DOHH2 (cell line): Measurements from ENCODE around the gene DIDO1.

Experiments used
- H3F3A ChIP-seq: fragments of 200-600 bp; sonication (generic), shearing (Covaris generic); 2 replicates; pipeline ENCODE4 v1.6.0; 2016; ENCODE audit warnings: antibody characterized with exemption, mild to moderate bottlenecking; ENCODE audit not compliant: control insufficient read depth, insufficient read depth
- H3K27ac ChIP-seq: fragments of 200-600 bp; sonication (generic); 2 replicates; pipeline ENCODE4 v1.5.1; 2014; ENCODE audit warnings: low read depth, mild to moderate bottlenecking, low read length, moderate library complexity
- H3K27me3 ChIP-seq: fragments of 200-600 bp; sonication (generic); 2 replicates; pipeline ENCODE4 v1.6.1; 2014; ENCODE audit warnings: mild to moderate bottlenecking, low read length, mixed read lengths; ENCODE audit not compliant: control insufficient read depth
- H3K36me3 ChIP-seq: fragments of 200-600 bp; sonication (generic); 2 replicates; pipeline ENCODE4 v1.6.1; 2014; ENCODE audit warnings: mild to moderate bottlenecking, low read length, moderate library complexity, mixed read lengths; ENCODE audit not compliant: control insufficient read depth
- H3K4me1 ChIP-seq: fragments of 200-600 bp; sonication (generic); 2 replicates; pipeline ENCODE4 v1.6.1; 2014; ENCODE audit warnings: mild to moderate bottlenecking, low read length, mixed read lengths; ENCODE audit not compliant: control insufficient read depth
- H3K4me2 ChIP-seq: fragments of 200-600 bp; sonication (generic); 2 replicates; pipeline ENCODE4 v1.6.0; 2014; ENCODE audit warnings: mild to moderate bottlenecking, low read length, moderate library complexity
- H3K4me3 ChIP-seq: fragments of 200-600 bp; sonication (generic); 2 replicates; pipeline ENCODE4 v1.5.1; 2014; ENCODE audit warnings: mild to moderate bottlenecking, low read length, mixed read lengths
- H3K79me2 ChIP-seq: fragments of 200-600 bp; sonication (generic); 2 replicates; pipeline ENCODE4 v1.6.1; 2014; ENCODE audit warnings: mild to moderate bottlenecking, low read length, mixed read lengths; ENCODE audit not compliant: control insufficient read depth
- H3K9me2 ChIP-seq: fragments of 200-600 bp; sonication (generic); replicated peaks from 2 replicates; pipeline ENCODE4 v1.6.1; 2014; ENCODE audit warnings: mild to moderate bottlenecking, low read length, mixed read lengths; ENCODE audit not compliant: control insufficient read depth
- H3K9me3 ChIP-seq: fragments of 200-600 bp; sonication (generic); 2 replicates; pipeline ENCODE4 v1.6.1; 2014; ENCODE audit warnings: antibody characterized with exemption, low read length, mixed read lengths; ENCODE audit not compliant: control insufficient read depth, insufficient read depth
- H4K20me1 ChIP-seq: fragments of 200-600 bp; sonication (generic); 2 replicates; pipeline ENCODE4 v1.6.0; 2014; ENCODE audit warnings: low read depth, mild to moderate bottlenecking, antibody characterized with exemption, low read length, moderate library complexity; ENCODE audit not compliant: control insufficient read depth, insufficient read depth
- CTCF ChIP-seq: fragments of 200-600 bp; sonication (generic); IDR thresholded peaks from one replicate; pipeline ENCODE4 v1.5.1; 2014; ENCODE audit warnings: antibody characterized with exemption, mild to moderate bottlenecking, low read depth, low read length; ENCODE audit not compliant: poor library complexity, severe bottlenecking
- EZH2phosphoT487 ChIP-seq: fragments of 200-600 bp; sonication (generic); IDR thresholded peaks from 2 replicates; pipeline ENCODE4 v1.6.1; 2017; ENCODE audit warnings: borderline replicate concordance, mild to moderate bottlenecking, antibody characterized with exemption, low read length, moderate library complexity, mixed read lengths

The DIDO1 gene

DNA sequence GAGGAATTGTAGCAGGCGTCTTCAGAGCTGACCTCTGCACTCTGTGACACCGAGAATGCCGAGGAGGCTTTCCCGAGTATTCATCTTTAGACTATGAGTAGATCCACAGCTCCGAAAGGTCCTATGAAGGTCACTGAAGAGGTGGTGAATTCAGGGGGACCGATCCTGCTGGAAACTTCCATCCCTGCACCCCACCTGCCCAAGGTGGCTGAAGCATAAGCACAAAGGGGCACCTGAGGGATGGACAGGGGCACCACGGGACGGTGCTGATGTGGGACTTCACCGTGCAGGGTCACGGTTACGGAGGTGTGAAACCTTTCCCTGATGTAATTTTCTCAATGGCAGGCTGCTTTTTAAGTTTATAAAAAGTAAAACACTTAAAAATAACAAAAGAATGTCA is 24.4 kb downstream of the DIDO1 start:
- Histone ChIP-seq H4K20me1 (peaks cover 9% of the 10 kb centered on the region; the same call in 1 of the 2 replicates), H3K27ac (no peak overlapping the region; the same call in 1 of the 2 replicates), H3K79me2 (peaks cover 17% of the 10 kb centered on the region), H3F3A (peaks cover 25% of the 10 kb centered on the region), H3K4me3 (no peak overlapping the region), H3K4me2 (no peak overlapping the region), H3K36me3 (peaks cover 80% of the 10 kb centered on the region), H3K27me3 (no peaks in the 10 kb centered on the region), H3K9me3 (no peaks in the 10 kb centered on the region), H3K4me1 (peaks cover 27% of the 10 kb centered on the region), H3K9me2 (no peaks in the 10 kb centered on the region)
- no peak for TF ChIP-seq EZH2phosphoT487
- TF ChIP-seq CTCF, result no peak

- Histone ChIP-seq H3K79me2 (peaks cover 9% of the 10 kb centered on the region), H3K9me3 (no peaks in the 10 kb centered on the region), H3F3A (peaks cover 25% of the 10 kb centered on the region), H3K9me2 (no peaks in the 10 kb centered on the region), H4K20me1 (peaks cover 4% of the 10 kb centered on the region; the same call in 1 of the 2 replicates), H3K4me1 (peaks cover 27% of the 10 kb centered on the region), H3K4me3 (peak overlapping the region; percentile 41), H3K36me3 (peaks cover 80% of the 10 kb centered on the region), H3K27me3 (no peaks in the 10 kb centered on the region), H3K4me2 (peak overlapping the region; percentile 58), H3K27ac (peak overlapping the region; percentile 68)
- TF ChIP-seq EZH2phosphoT487 (no peak), CTCF (no peak)
Observed at GRCh38 chr20:62900692-62901584, 25.4 kb downstream of the DIDO1 start.

DNA sequence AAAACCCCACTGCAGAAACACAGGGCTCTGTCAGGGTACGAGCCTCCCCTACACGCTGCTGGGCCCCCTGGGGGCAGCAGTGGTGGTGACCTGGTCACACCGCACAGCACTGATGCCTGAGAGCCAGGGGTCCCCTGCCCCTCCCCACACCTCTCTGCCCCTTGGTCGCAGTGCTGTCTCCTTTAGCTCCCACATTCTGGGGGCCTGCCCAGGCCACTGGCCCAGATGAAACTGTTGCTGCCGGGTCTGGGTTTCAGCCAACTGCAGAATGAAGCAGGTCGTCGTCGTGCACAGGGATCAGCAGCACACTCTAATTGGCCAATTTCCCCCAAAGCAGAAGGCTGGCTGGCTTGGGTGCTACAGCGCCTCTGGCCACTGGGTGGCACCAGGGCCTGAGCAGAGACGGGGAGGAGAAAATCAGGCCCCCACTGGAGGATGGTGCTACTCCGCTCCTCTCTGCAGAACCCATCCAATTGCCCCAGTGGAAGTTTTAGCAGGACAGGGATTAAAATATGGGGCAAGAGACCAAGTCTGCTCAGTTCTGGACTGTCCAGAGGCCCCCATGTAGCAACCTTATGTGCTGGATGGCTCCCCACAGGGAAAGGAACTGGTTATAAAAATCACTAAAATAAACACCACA is 26.1 kb downstream of the DIDO1 start:
- Histone ChIP-seq H3F3A (peaks cover 25% of the 10 kb centered on the region), H3K9me3 (no peaks in the 10 kb centered on the region), H3K9me2 (no peaks in the 10 kb centered on the region), H3K27me3 (no peaks in the 10 kb centered on the region), H3K27ac (peak overlapping the region; percentile 68), H3K79me2 (peaks cover 9% of the 10 kb centered on the region), H3K36me3 (peaks cover 80% of the 10 kb centered on the region), H4K20me1 (peaks cover 2% of the 10 kb centered on the region; the same call in 1 of the 2 replicates), H3K4me3 (peak overlapping the region; percentile 41), H3K4me1 (peaks cover 27% of the 10 kb centered on the region), H3K4me2 (peak overlapping the region; percentile 58)
- TF ChIP-seq EZH2phosphoT487 (no peak), CTCF (peak; percentile 78)
